HepG2 (cell line): Measurements from ENCODE around the gene KIF13A. TPM values are rescaled to one million over a fixed set of nuclear protein-coding genes. Genes with fewer than 3 reads are reported as not detected.
A peak's percentile ranks its signal among the peaks of the same experiment; 100 is the strongest.

Experiments
- ATAC-seq: fragments of 200-7000 bp; cut with Tn5 transposase; 3 replicates; pipeline ENCODE4 v1.9.1; 2020; ENCODE audit warnings: mild to moderate bottlenecking, moderate library complexity
- BruUV-seq: library from RNA; stranded (reverse); fragments of 400-500 nt; replicated peaks from 2 replicates; lab custom pipeline; 2021; lab: Mats Ljungman, UMichigan
- CTCF ChIA-PET: fragments of 300-600 bp; formaldehyde crosslinking; extraction: SDS; loops from one replicate; lab custom pipeline; 2021; ENCODE audit warnings: low total read pairs, inconsistent platforms, low intra/inter-chr PET ratio; lab: Yijun Ruan, JAX
- POLR2A ChIA-PET: fragments of 350-600 bp; sonication (Branson Sonifier 250); formaldehyde crosslinking; loops from one replicate; lab custom pipeline; 2020; ENCODE audit warnings: antibody characterized with exemption, inconsistent platforms; lab: Yijun Ruan, JAX
- DNase-seq: peaks from one replicate; pipeline ENCODE4 v3.0.0-alpha.2; 2015; ENCODE audit warnings: low spot score
- FAIRE-seq: peaks from 3 replicates; lab custom pipeline; 2011; peaks lifted over from hg19 to GRCh38; lab: Jason Lieb, UNC
- H2AFZ ChIP-seq: one replicate; pipeline ENCODE4 v1.6.1; 2011; ENCODE audit warnings: low read length, inconsistent platforms
- H3K27ac ChIP-seq: fragments of 300-600 bp; 3 replicates; pipeline ENCODE4 v1.8.0; 2011; ENCODE audit warnings: mixed run types, mild to moderate bottlenecking, mixed read lengths, low read length, inconsistent platforms; ENCODE audit not compliant: insufficient read depth; ENCODE audit errors: extremely low read length
- H3K27me3 ChIP-seq, 2 experiments: fragments of 200-600 bp in 1 of 2; 2 replicates in 1 of 2; 3 replicates in 1 of 2; pipeline versions ENCODE4 v1.6.0 to v1.8.0; 2011; ENCODE audit warnings: low read length in 2 of 2, mild to moderate bottlenecking in 2 of 2, moderate library complexity in 2 of 2, inconsistent platforms in 1 of 2; ENCODE audit not compliant: insufficient read depth in 2 of 2, control insufficient read depth in 1 of 2
- H3K36me3 ChIP-seq, 2 experiments: fragments of 200-600 bp in 1 of 2; replicated peaks in 1 of 2; 2 replicates in 1 of 2; 3 replicates in 1 of 2; pipeline versions ENCODE4 v1.5.1 to v1.8.0; 2011; ENCODE audit warnings: low read length in 2 of 2, inconsistent platforms in 1 of 2; ENCODE audit not compliant: insufficient read depth in 2 of 2, control insufficient read depth in 1 of 2
- H3K4me1 ChIP-seq: 2 replicates; pipeline ENCODE4 v1.5.1; 2012; ENCODE audit warnings: low read length, inconsistent platforms; ENCODE audit not compliant: insufficient read depth
- H3K4me2 ChIP-seq: 2 replicates; pipeline ENCODE4 v1.6.0; 2011; ENCODE audit warnings: low read depth, low read length, inconsistent platforms
- H3K4me3 ChIP-seq, 3 experiments: fragments of 200-600 bp in 1 of 3; sonication (generic), shearing (Covaris generic) in 1 of 3; replicated peaks in 1 of 3; 2 replicates each; pipeline ENCODE4 v1.5.1; 2011 to 2016; ENCODE audit warnings: low read length in 3 of 3, inconsistent platforms in 2 of 3, low read depth in 2 of 3, mild to moderate bottlenecking in 2 of 3, control low read depth in 1 of 3, mixed read lengths in 1 of 3; ENCODE audit not compliant: insufficient read depth in 1 of 3
- H3K79me2 ChIP-seq: one replicate; pipeline ENCODE4 v1.6.1; 2011; ENCODE audit warnings: low read length, inconsistent platforms; ENCODE audit not compliant: insufficient read depth
- H3K9ac ChIP-seq: 2 replicates; pipeline ENCODE4 v1.6.0; 2011; ENCODE audit warnings: mild to moderate bottlenecking, low read depth, low read length, inconsistent platforms; ENCODE audit not compliant: insufficient read depth
- H3K9me3 ChIP-seq: 2 replicates; pipeline ENCODE4 v1.5.1; 2012; ENCODE audit warnings: mild to moderate bottlenecking, low read length
- H4K20me1 ChIP-seq: 2 replicates; pipeline ENCODE4 v1.6.0; 2011; ENCODE audit warnings: inconsistent platforms, mild to moderate bottlenecking, low read length, moderate library complexity; ENCODE audit not compliant: insufficient read depth
- ARNT ChIP-seq: fragments of 450-650 bp; IDR thresholded peaks from 2 replicates; pipeline ENCODE4 v1.6.1; 2017
- CBFB ChIP-seq: sonication (generic); formaldehyde crosslinking; IDR thresholded peaks from 2 replicates; pipeline ENCODE4 v1.4.0; 2020; ENCODE audit warnings: missing genetic modification reagents
- CENPBD1 ChIP-seq: sonication (generic); formaldehyde crosslinking; IDR thresholded peaks from 2 replicates; pipeline ENCODE4 v1.8.0; 2022; ENCODE audit warnings: missing genetic modification reagents, low read depth, mild to moderate bottlenecking, borderline replicate concordance
- HNF1A ChIP-seq, 2 experiments: sonication (generic) in 1 of 2; formaldehyde crosslinking in 1 of 2; IDR thresholded peaks; 2 replicates each; pipeline versions ENCODE4 v1.4.0 to v1.6.1; 2016 to 2020; ENCODE audit warnings: borderline replicate concordance in 1 of 2, low read depth in 1 of 2, mild to moderate bottlenecking in 1 of 2, missing genetic modification reagents in 1 of 2
- NR2C2 ChIP-seq: sonication (generic); formaldehyde crosslinking; IDR thresholded peaks from 2 replicates; pipeline ENCODE4 v1.4.0; 2020; ENCODE audit warnings: missing genetic modification reagents, mild to moderate bottlenecking, moderate library complexity, borderline replicate concordance
- ZNF709 ChIP-seq: sonication (generic); formaldehyde crosslinking; IDR thresholded peaks from 2 replicates; pipeline ENCODE4 v1.5.0; 2020; ENCODE audit warnings: mild to moderate bottlenecking, missing genetic modification reagents
- WGBS: methylation state at CpG from one replicate; pipeline ENCODE4 v1.1.6; 2017; ENCODE audit warnings: low lambda C conversion rate; 5-methylcytosine and 5-hydroxymethylcytosine counted together
- in situ Hi-C: cut with HindIII; loops from 2 replicates; pipeline ENCODE4 v1.10.0; 2017; ENCODE audit warnings: low pct_unique_long_range_greater_than_20kb; ENCODE audit not compliant: extremely low pct_ligation_motif_present
- intact Hi-C: fragments of 100-400 bp; cut with micrococcal nuclease; formaldehyde crosslinking; loops from one replicate; pipeline ENCODE4 v1.10.0; 2022; ENCODE audit not compliant: unreplicated experiment
- polyA plus RNA-seq, 8 experiments: library from polyadenylated mRNA; depleted of rRNA in 3 of 8; stranded (reverse) in 7 of 8; unstranded in 1 of 8; fragments of >200 nt; fragmentation: Illumina TruSeq in 4 of 8; extraction: Trizol in 4 of 8; gene quantifications; 2 replicates each; pipeline versions ENCODE4 v1.2.1 to v1.2.3, GENCODE V29; 2011 to 2016; ENCODE audit warnings: low read depth in 4 of 8, missing spikeins in 1 of 8, mixed read lengths in 1 of 8; ENCODE audit not compliant: insufficient read depth in 1 of 8
- total RNA-seq, 5 experiments: library from RNA; depleted of rRNA; stranded (reverse); fragments of >200 nt; fragmentation: Illumina TruSeq; extraction: Trizol; gene quantifications; 2 replicates each; pipeline ENCODE4 v1.2.3, GENCODE V29; 2016; ENCODE audit warnings: low read depth in 1 of 5
- TF ChIP-seq, protein P1 (sequence below): IDR thresholded peaks from 2 replicates; pipeline ENCODE4 v1.6.1; 2012; ENCODE audit warnings: low read length, improper control_type of control experiment

The KIF13A gene
- total and polyA plus RNA-seq, 2 of the 13 experiments (the other 11 are each of a cell fraction or from before 2014, with no cell fraction given) = 21.1 to 37.2 TPM

DNA sequence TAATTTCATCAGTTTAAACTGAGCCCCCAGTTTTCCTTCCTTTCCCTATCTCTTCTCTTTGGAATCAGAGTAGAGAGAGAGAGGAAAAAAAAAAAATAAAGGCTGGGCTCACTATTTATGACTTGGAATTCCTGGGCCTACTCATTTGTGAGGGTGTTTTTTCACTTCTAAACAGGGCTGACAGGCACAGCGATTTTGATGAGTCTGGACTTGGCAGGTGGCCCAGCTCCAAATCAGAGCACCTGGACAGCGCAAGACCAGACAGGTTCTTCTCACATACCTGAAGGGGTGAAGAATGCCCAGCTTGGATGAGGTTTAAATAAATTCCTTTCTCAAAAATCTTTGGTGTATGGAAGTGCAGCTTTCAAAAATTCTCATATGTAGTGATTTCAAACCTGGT lies 122.2 kb downstream of the KIF13A start (continued):
- no peak for TF ChIP-seq HNF1A (IDR thresholded peaks at IDR 0.05; ENCODE audit: low read depth)
- no peak for TF ChIP-seq HNF1A (CRISPR knock-in tag; IDR thresholded peaks at IDR 0.05; ENCODE audit: borderline replicate concordance)
- no peak for TF ChIP-seq CENPBD1 (CRISPR knock-in tag)
- TF ChIP-seq ARNT = no peak

GRCh38 chr6:17863901-17864754 lies 123.3 kb downstream of the KIF13A start:
- H3K36me3 ChIP-seq = peaks cover 0 to 3% of the 10 kb centered on the region in 2 experiments; a peak in 1 of 5 replicates
- no peak overlapping the region for H3K4me2 ChIP-seq
- ATAC-seq (no peak), FAIRE-seq (no peak), DNase-seq (peak; percentile 15)
- intact Hi-C loops = no loop called here
- CTCF ChIA-PET = no interaction called here
- H3K9me3 ChIP-seq = no peaks in the 10 kb centered on the region
- POLR2A ChIA-PET = no interaction called here
- no peaks in the 10 kb centered on the region for H3K79me2 ChIP-seq
- no peaks in the 10 kb centered on the region for H3K27me3 ChIP-seq
- H4K20me1 ChIP-seq = no peaks in the 10 kb centered on the region
- no peak overlapping the region for H3K27ac ChIP-seq
- no peak overlapping the region for H3K9ac ChIP-seq
- in situ Hi-C loops = no loop called here
- 92% methylated on average over 12 of the region's 12 CpGs for WGBS
- no TSS peak for BruUV-seq
- no peak overlapping the region for H2AFZ ChIP-seq
- peaks cover 20% of the 10 kb centered on the region for H3K4me1 ChIP-seq
- no peak for TF ChIP-seq NR2C2 (CRISPR knock-in tag)
- no peak for TF ChIP-seq ZNF709
- TF ChIP-seq, protein P1, sequence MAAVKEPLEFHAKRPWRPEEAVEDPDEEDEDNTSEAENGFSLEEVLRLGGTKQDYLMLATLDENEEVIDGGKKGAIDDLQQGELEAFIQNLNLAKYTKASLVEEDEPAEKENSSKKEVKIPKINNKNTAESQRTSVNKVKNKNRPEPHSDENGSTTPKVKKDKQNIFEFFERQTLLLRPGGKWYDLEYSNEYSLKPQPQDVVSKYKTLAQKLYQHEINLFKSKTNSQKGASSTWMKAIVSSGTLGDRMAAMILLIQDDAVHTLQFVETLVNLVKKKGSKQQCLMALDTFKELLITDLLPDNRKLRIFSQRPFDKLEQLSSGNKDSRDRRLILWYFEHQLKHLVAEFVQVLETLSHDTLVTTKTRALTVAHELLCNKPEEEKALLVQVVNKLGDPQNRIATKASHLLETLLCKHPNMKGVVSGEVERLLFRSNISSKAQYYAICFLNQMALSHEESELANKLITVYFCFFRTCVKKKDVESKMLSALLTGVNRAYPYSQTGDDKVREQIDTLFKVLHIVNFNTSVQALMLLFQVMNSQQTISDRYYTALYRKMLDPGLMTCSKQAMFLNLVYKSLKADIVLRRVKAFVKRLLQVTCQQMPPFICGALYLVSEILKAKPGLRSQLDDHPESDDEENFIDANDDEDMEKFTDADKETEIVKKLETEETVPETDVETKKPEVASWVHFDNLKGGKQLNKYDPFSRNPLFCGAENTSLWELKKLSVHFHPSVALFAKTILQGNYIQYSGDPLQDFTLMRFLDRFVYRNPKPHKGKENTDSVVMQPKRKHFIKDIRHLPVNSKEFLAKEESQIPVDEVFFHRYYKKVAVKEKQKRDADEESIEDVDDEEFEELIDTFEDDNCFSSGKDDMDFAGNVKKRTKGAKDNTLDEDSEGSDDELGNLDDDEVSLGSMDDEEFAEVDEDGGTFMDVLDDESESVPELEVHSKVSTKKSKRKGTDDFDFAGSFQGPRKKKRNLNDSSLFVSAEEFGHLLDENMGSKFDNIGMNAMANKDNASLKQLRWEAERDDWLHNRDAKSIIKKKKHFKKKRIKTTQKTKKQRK = no peak
- no peak for TF ChIP-seq CBFB
- no peak overlapping the region for H3K4me3 ChIP-seq
